WTC11 (cell line): ENCODE results near the gene CSRNP3. TPM values are rescaled to one million over a fixed set of nuclear protein-coding genes. Genes with fewer than 3 reads are reported as not detected.

Experiments
- ATAC-seq: fragments of 200-7000 bp; cut with Tn5 transposase; 2 replicates; pipeline ENCODE4 v1.10.0; 2021; ENCODE audit warnings: mild to moderate bottlenecking, moderate library complexity
- CTCF ChIA-PET: fragments of 300-600 bp; sonication (Branson Sonifier 250); formaldehyde crosslinking; loops from one replicate; lab custom pipeline; 2021; ENCODE audit warnings: antibody characterized with exemption; lab: Charles Lee
- POLR2A ChIA-PET: fragments of 350-600 bp; sonication (Branson Sonifier 250); formaldehyde crosslinking; loops from one replicate; lab custom pipeline; 2021; ENCODE audit warnings: antibody characterized with exemption; lab: Charles Lee
- DNase-seq: peaks from one replicate; pipeline ENCODE4 v3.0.0; 2021; ENCODE audit warnings: low spot score
- H3K27ac Mint-ChIP-seq: 2 replicates; pipeline ENCODE4 v1.8.0; 2021; ENCODE audit warnings: mixed read lengths
- H3K27me3 Mint-ChIP-seq: 2 replicates; pipeline ENCODE4 v1.8.0; 2021; ENCODE audit warnings: low read depth, mild to moderate bottlenecking, moderate library complexity, mixed read lengths
- H3K36me3 Mint-ChIP-seq: 2 replicates; pipeline ENCODE4 v1.8.0; 2021; ENCODE audit warnings: mixed read lengths
- H3K4me1 Mint-ChIP-seq: 2 replicates; pipeline ENCODE4 v1.8.0; 2022; ENCODE audit warnings: mixed read lengths
- H3K4me3 Mint-ChIP-seq: 2 replicates; pipeline ENCODE4 v1.8.0; 2021; ENCODE audit warnings: mild to moderate bottlenecking, moderate library complexity, mixed read lengths
- H3K9me3 Mint-ChIP-seq: 2 replicates; pipeline ENCODE4 v1.8.0; 2021; ENCODE audit warnings: mixed read lengths
- AR ChIP-seq: fragments of 250-450 bp; sonication (Bioruptor Pico); IDR thresholded peaks from 2 replicates; pipeline ENCODE4 v1.9.0; 2021; ENCODE audit warnings: mild to moderate bottlenecking
- CBFB ChIP-seq: sonication (generic); formaldehyde crosslinking; IDR thresholded peaks from 2 replicates; pipeline ENCODE4 v1.8.1; 2022; ENCODE audit warnings: mild to moderate bottlenecking, low read depth, missing genetic modification reagents
- CREM ChIP-seq: sonication (generic); formaldehyde crosslinking; IDR thresholded peaks from 2 replicates; pipeline ENCODE4 v1.8.1; 2022; ENCODE audit warnings: mild to moderate bottlenecking, missing genetic modification reagents, moderate library complexity
- E2F4 ChIP-seq: sonication (generic); formaldehyde crosslinking; IDR thresholded peaks from 2 replicates; pipeline ENCODE4 v1.8.1; 2022; ENCODE audit warnings: low read depth, mild to moderate bottlenecking, moderate library complexity, missing genetic modification reagents, borderline replicate concordance
- ELF4 ChIP-seq: sonication (generic); formaldehyde crosslinking; IDR thresholded peaks from 2 replicates; pipeline ENCODE4 v1.8.1; 2022; ENCODE audit warnings: low read depth, mild to moderate bottlenecking, moderate library complexity, missing genetic modification reagents
- ERG ChIP-seq: fragments of 250-450 bp; sonication (Bioruptor Pico); IDR thresholded peaks from 2 replicates; pipeline ENCODE4 v1.8.0; 2021; ENCODE audit warnings: mild to moderate bottlenecking
- ETV6 ChIP-seq: sonication (generic); formaldehyde crosslinking; IDR thresholded peaks from 2 replicates; pipeline ENCODE4 v1.8.1; 2022; ENCODE audit warnings: mild to moderate bottlenecking, missing genetic modification reagents
- GABPB1 ChIP-seq: sonication (generic); formaldehyde crosslinking; IDR thresholded peaks from 2 replicates; pipeline ENCODE4 v1.8.1; 2023; ENCODE audit warnings: mild to moderate bottlenecking, missing genetic modification reagents
- GRHL2 ChIP-seq: fragments of 250-450 bp; sonication (Bioruptor Pico); IDR thresholded peaks from 2 replicates; pipeline ENCODE4 v1.8.0; 2022; ENCODE audit warnings: mild to moderate bottlenecking, moderate library complexity; ENCODE audit not compliant: insufficient replicate concordance, severe bottlenecking
- HMGA2 ChIP-seq: fragments of 250-450 bp; sonication (Bioruptor Pico); IDR thresholded peaks from 2 replicates; pipeline ENCODE4 v1.4.0; 2021; ENCODE audit warnings: mild to moderate bottlenecking, moderate library complexity
- HMGXB4 ChIP-seq: sonication (generic); formaldehyde crosslinking; IDR thresholded peaks from 2 replicates; pipeline ENCODE4 v1.8.1; 2023; ENCODE audit warnings: mild to moderate bottlenecking, moderate library complexity, missing genetic modification reagents
- IRF2 ChIP-seq: sonication (generic); formaldehyde crosslinking; IDR thresholded peaks from 2 replicates; pipeline ENCODE4 v1.8.0; 2022; ENCODE audit warnings: low read depth, missing genetic modification reagents, borderline replicate concordance
- MXD4 ChIP-seq: fragments of 250-450 bp; sonication (Bioruptor Pico); IDR thresholded peaks from 2 replicates; pipeline ENCODE4 v1.8.0; 2021; ENCODE audit warnings: mild to moderate bottlenecking, moderate library complexity, borderline replicate concordance
- MYBL2 ChIP-seq: sonication (generic); formaldehyde crosslinking; IDR thresholded peaks from 2 replicates; pipeline ENCODE4 v1.8.1; 2023; ENCODE audit warnings: mild to moderate bottlenecking, moderate library complexity, missing genetic modification reagents
- NFATC4 ChIP-seq: fragments of 250-450 bp; sonication (Bioruptor Pico); IDR thresholded peaks from 2 replicates; pipeline ENCODE4 v1.9.0; 2021; ENCODE audit warnings: mild to moderate bottlenecking
- NFYB ChIP-seq: sonication (generic); formaldehyde crosslinking; conservative IDR thresholded peaks from 2 replicates; pipeline ENCODE4 v1.8.0; 2022; ENCODE audit warnings: low read depth, missing genetic modification reagents
- PRDM15 ChIP-seq: sonication (generic); formaldehyde crosslinking; IDR thresholded peaks from 2 replicates; pipeline ENCODE4 v1.8.0; 2022; ENCODE audit warnings: missing genetic modification reagents
- RORB ChIP-seq: fragments of 250-450 bp; sonication (Bioruptor Pico); IDR thresholded peaks from 2 replicates; pipeline ENCODE4 v1.9.0; 2021; ENCODE audit warnings: mild to moderate bottlenecking
- TCF7 ChIP-seq: sonication (generic); formaldehyde crosslinking; IDR thresholded peaks from 2 replicates; pipeline ENCODE4 v1.8.0; 2022; ENCODE audit warnings: mild to moderate bottlenecking, low read depth, missing genetic modification reagents, moderate library complexity
- USF1 ChIP-seq: sonication (generic); formaldehyde crosslinking; IDR thresholded peaks from 2 replicates; pipeline ENCODE4 v1.8.0; 2022; ENCODE audit warnings: mild to moderate bottlenecking, missing genetic modification reagents
- ZNF263 ChIP-seq: sonication (generic); formaldehyde crosslinking; IDR thresholded peaks from 2 replicates; pipeline ENCODE4 v1.8.1; 2022; ENCODE audit warnings: low read depth, mild to moderate bottlenecking, moderate library complexity, missing genetic modification reagents
- ZNF396 ChIP-seq: fragments of 250-450 bp; sonication (Bioruptor Pico); IDR thresholded peaks from 2 replicates; pipeline ENCODE4 v1.8.0; 2021; ENCODE audit warnings: mild to moderate bottlenecking, moderate library complexity, borderline replicate concordance
- total RNA-seq: library from RNA; stranded (reverse); gene quantifications from 3 replicates; pipeline ENCODE4 v1.2.3, GENCODE V29; 2021

The CSRNP3 gene
- total RNA-seq, 1 experiment from 2014 or later: 7.3 TPM

- Mint-ChIP-seq H3K4me3 (no peak overlapping the region), H3K27me3 (no peaks in the 10 kb centered on the region), H3K9me3 (no peaks in the 10 kb centered on the region), H3K36me3 (no peaks in the 10 kb centered on the region), H3K27ac (no peak overlapping the region), H3K4me1 (peaks cover 21% of the 10 kb centered on the region)
- TF ChIP-seq ETV6 (CRISPR knock-in tag): peak; percentile 34; the same call in 1 of the 2 replicates
- peak; percentile 74; the same call in 1 of the 2 replicates for TF ChIP-seq ZNF263
- TF ChIP-seq GABPB1 (CRISPR knock-in tag): no peak
- 0 out of 2 replicates have a peak, but pooled peaks have one; percentile 24 for TF ChIP-seq MYBL2 (CRISPR knock-in tag)
- TF ChIP-seq NFATC4 (CRISPR knock-in tag): no peak
- ATAC-seq (peak; percentile 98), DNase-seq (peak; percentile 57)
- ChIA-PET CTCF (interaction anchor here (0.5 to 2.5 kb wide), 15 partner anchors 9 to 452 kb away, joined by 3 to 28 read pairs (median 4); partner anchors contain the start of genes GALNT3, SCN2A and TTC21B), POLR2A (no interaction called here)
These were observed 222.1 kb downstream of the CSRNP3 start for GRCh38 chr2:165691615-165692014.

- no peaks in the 10 kb centered on the region for H3K36me3 Mint-ChIP-seq
- no peak for TF ChIP-seq PRDM15
- TF ChIP-seq NFYB (CRISPR knock-in tag): no peak
- no peak for TF ChIP-seq CREM
- TF ChIP-seq GABPB1 (CRISPR knock-in tag): no peak
- no peak for TF ChIP-seq ERG (CRISPR knock-in tag)
- TF ChIP-seq TCF7 (CRISPR knock-in tag): no peak
- no peak for TF ChIP-seq MXD4 (CRISPR knock-in tag)
- no peak for TF ChIP-seq RORB (CRISPR knock-in tag)
- TF ChIP-seq GRHL2 (CRISPR knock-in tag): no peak
- no peak for TF ChIP-seq ELF4 (CRISPR knock-in tag)
- no peak for TF ChIP-seq IRF2 (CRISPR knock-in tag)
- no peak for DNase-seq
- CTCF ChIA-PET: interaction anchor here (1.2 to 1.4 kb wide), 2 partner anchors 7 to 260 kb away, joined by 3 to 5 read pairs; partner anchors contain the start of gene TTC21B
- POLR2A ChIA-PET: no interaction called here
- no peak overlapping the region for H3K27ac Mint-ChIP-seq
- ATAC-seq: no peak
- H3K4me3 Mint-ChIP-seq: no peak overlapping the region
- no peaks in the 10 kb centered on the region for H3K27me3 Mint-ChIP-seq
- peaks cover 24% of the 10 kb centered on the region for H3K4me1 Mint-ChIP-seq
- H3K9me3 Mint-ChIP-seq: no peaks in the 10 kb centered on the region
These were observed 223.4 kb downstream of the CSRNP3 start for GRCh38 chr2:165692906-165693305.

- POLR2A ChIA-PET: no interaction called here
- DNase-seq: no peak
- CTCF ChIA-PET: interaction anchor here (0.9 kb wide), 1 partner anchor 181 kb away, joined by 3 read pairs; no protein-coding TSS in a partner anchor
- H3K9me3 Mint-ChIP-seq: no peaks in the 10 kb centered on the region
- H3K27me3 Mint-ChIP-seq: no peaks in the 10 kb centered on the region
- no peak overlapping the region for H3K4me3 Mint-ChIP-seq
- H3K4me1 Mint-ChIP-seq: peaks cover 32% of the 10 kb centered on the region
- no peak overlapping the region for H3K27ac Mint-ChIP-seq
- no peaks in the 10 kb centered on the region for H3K36me3 Mint-ChIP-seq
- ATAC-seq: no peak
- no peak for TF ChIP-seq AR (CRISPR knock-in tag)
- no peak for TF ChIP-seq CBFB (CRISPR knock-in tag)
- no peak for TF ChIP-seq RORB (CRISPR knock-in tag)
- TF ChIP-seq USF1 (CRISPR knock-in tag): no peak
- no peak for TF ChIP-seq ZNF396 (CRISPR knock-in tag)
- TF ChIP-seq HMGXB4 (CRISPR knock-in tag): no peak
- TF ChIP-seq HMGA2 (CRISPR knock-in tag): no peak
- TF ChIP-seq E2F4 (CRISPR knock-in tag): no peak
These were observed 224.3 kb downstream of the CSRNP3 start for GRCh38 chr2:165693838-165694237.
